Body of pancreas (tissue), 4 donors: ENCODE results near the gene PDE3A.

ENCODE experiments used
- POLR2A ChIP-seq, 3 donors: fragments of 450-650 bp; IDR thresholded peaks; one replicate each; pipeline ENCODE4 v1.6.1; 2016; ENCODE audit warnings: antibody characterized with exemption in 3 of 3, mild to moderate bottlenecking in 2 of 3
- TF ChIP-seq, protein P1 (sequence below), 7 experiments: fragments of 450-650 bp in 4 of 7; fragments of 200-600 bp in 3 of 7; sonication (generic) in 3 of 7; IDR thresholded peaks; one replicate each; pipeline ENCODE4 v1.5.1; 2016 to 2019; ENCODE audit warnings: antibody characterized with exemption in 7 of 7

- no peak for TF ChIP-seq POLR2A (IDR thresholded peaks at IDR 0.05)
- TF ChIP-seq, protein P1, sequence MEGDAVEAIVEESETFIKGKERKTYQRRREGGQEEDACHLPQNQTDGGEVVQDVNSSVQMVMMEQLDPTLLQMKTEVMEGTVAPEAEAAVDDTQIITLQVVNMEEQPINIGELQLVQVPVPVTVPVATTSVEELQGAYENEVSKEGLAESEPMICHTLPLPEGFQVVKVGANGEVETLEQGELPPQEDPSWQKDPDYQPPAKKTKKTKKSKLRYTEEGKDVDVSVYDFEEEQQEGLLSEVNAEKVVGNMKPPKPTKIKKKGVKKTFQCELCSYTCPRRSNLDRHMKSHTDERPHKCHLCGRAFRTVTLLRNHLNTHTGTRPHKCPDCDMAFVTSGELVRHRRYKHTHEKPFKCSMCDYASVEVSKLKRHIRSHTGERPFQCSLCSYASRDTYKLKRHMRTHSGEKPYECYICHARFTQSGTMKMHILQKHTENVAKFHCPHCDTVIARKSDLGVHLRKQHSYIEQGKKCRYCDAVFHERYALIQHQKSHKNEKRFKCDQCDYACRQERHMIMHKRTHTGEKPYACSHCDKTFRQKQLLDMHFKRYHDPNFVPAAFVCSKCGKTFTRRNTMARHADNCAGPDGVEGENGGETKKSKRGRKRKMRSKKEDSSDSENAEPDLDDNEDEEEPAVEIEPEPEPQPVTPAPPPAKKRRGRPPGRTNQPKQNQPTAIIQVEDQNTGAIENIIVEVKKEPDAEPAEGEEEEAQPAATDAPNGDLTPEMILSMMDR (IDR thresholded peaks at IDR 0.05): peak; percentile 18 to 59 (median 43)
Observed at GRCh38 chr12:20646239-20646827, 278.0 kb downstream of the PDE3A start.
